HepG2 (cell line): ENCODE measurements around the gene TRH.

Experiments
- POLR2AphosphoS5 ChIP-seq: IDR thresholded peaks from 2 replicates; pipeline ENCODE4 v1.6.1; 2012; ENCODE audit warnings: low read depth, low read length
- TF ChIP-seq, protein P1 (sequence below): sonication (generic); formaldehyde crosslinking; IDR thresholded peaks from 2 replicates; pipeline ENCODE4 v1.5.0; 2020; ENCODE audit warnings: mild to moderate bottlenecking, missing genetic modification reagents, moderate library complexity

DNA sequence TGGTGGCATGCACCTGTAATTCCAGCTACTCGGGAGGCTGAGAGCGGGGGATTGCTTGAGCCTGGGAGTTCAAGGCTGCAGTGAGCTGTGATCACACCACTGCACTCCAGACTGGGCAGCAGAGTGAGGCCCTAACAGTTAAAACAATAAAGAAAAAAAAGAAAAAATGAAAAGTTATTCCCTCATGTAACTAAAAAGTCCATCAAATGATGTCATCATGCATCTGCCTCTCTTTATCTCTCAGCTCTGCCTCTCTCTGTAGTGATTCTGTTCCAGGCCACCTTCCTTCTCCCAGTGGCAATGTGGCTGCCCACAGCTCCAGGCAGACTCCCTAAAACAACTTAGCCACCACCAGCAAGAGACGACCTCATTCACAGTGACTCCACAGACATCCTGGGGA lies 31.5 kb upstream of the TRH start:
- TF ChIP-seq, protein P1, sequence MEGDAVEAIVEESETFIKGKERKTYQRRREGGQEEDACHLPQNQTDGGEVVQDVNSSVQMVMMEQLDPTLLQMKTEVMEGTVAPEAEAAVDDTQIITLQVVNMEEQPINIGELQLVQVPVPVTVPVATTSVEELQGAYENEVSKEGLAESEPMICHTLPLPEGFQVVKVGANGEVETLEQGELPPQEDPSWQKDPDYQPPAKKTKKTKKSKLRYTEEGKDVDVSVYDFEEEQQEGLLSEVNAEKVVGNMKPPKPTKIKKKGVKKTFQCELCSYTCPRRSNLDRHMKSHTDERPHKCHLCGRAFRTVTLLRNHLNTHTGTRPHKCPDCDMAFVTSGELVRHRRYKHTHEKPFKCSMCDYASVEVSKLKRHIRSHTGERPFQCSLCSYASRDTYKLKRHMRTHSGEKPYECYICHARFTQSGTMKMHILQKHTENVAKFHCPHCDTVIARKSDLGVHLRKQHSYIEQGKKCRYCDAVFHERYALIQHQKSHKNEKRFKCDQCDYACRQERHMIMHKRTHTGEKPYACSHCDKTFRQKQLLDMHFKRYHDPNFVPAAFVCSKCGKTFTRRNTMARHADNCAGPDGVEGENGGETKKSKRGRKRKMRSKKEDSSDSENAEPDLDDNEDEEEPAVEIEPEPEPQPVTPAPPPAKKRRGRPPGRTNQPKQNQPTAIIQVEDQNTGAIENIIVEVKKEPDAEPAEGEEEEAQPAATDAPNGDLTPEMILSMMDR (CRISPR knock-in tag): no peak
- no peak for TF ChIP-seq POLR2AphosphoS5
